Measurements from ENCODE around the gene USP46. TPM values are rescaled to one million over a fixed set of nuclear protein-coding genes. Genes with fewer than 3 reads are reported as not detected.

Gene USP46
- total and polyA plus RNA-seq, 2 of the 4 experiments (the other 2 are of a cell fraction): 9.3 to 15.4 TPM

- H3K4me1 ChIP-seq (ENCODE audit: control insufficient read depth, insufficient read depth, low read length): peaks cover 4% of the 10 kb centered on the region
- BruUV-seq (replicated peaks): no TSS peak
- no peak overlapping the region for H2BK15ac ChIP-seq (ENCODE audit: low read depth, low read length)
- H4K91ac ChIP-seq (ENCODE audit: insufficient read depth, low read depth, low read length): no peak overlapping the region
- TF ChIP-seq SMC3 (IDR thresholded peaks at IDR 0.05; ENCODE audit: low read depth, low read length) (no peak), CHD1 (IDR thresholded peaks at IDR 0.05; ENCODE audit: low read depth, low read length) (no peak), FOS (IDR thresholded peaks at IDR 0.05; ENCODE audit: low read depth, low read length) (no peak), RCOR1 (IDR thresholded peaks at IDR 0.05; ENCODE audit: insufficient replicate concordance, low read length) (no peak), NFE2L2 (IDR thresholded peaks at IDR 0.05; ENCODE audit: low read depth, low read length) (no peak), MXI1 (IDR thresholded peaks at IDR 0.05; ENCODE audit: borderline replicate concordance, low read depth, low read length) (no peak), RFX5 (IDR thresholded peaks at IDR 0.05; ENCODE audit: low read depth, low read length) (no peak), RAD21 (IDR thresholded peaks at IDR 0.05; ENCODE audit: low read length) (no peak), USF2 (IDR thresholded peaks at IDR 0.05; ENCODE audit: low read depth, low read length) (no peak), POLR2A (IDR thresholded peaks at IDR 0.05; ENCODE audit: low read depth, low read length) (no peak), CTCF (conservative IDR thresholded peaks at IDR 0.05; ENCODE audit: low read depth, low read length) (no peak), CEBPB (IDR thresholded peaks at IDR 0.05; ENCODE audit: low read depth, low read length) (no peak), ELK1 (IDR thresholded peaks at IDR 0.05; ENCODE audit: borderline replicate concordance, low read depth, low read length) (no peak), MAZ (IDR thresholded peaks at IDR 0.05; ENCODE audit: borderline replicate concordance, low read depth, low read length) (no peak), MAFK (IDR thresholded peaks at IDR 0.05; ENCODE audit: low read depth, low read length) (no peak), BHLHE40 (IDR thresholded peaks at IDR 0.05; ENCODE audit: low read depth, low read length) (no peak)
- no peak for DNase-seq
- H3K23ac ChIP-seq (ENCODE audit: low read depth, low read length): no peak overlapping the region
- no peak for ATAC-seq (ENCODE audit: low read depth)
- intact Hi-C loops (cut with micrococcal nuclease) (loop anchor here (5.0 kb wide), 1 partner anchor 108 kb away; no protein-coding TSS in a partner anchor), in situ Hi-C loops (cut with MboI; ENCODE audit: low sequenced_read_pairs) (no loop called here), dilution Hi-C loops (cut with HindIII; ENCODE audit: low sequenced_read_pairs, unreplicated experiment) (no loop called here)
- no peaks in the 10 kb centered on the region for H3K9me3 ChIP-seq (ENCODE audit: control insufficient read depth, insufficient read depth, low read length)
- no peak overlapping the region for H4K5ac ChIP-seq (ENCODE audit: low read depth, low read length)
- no peak overlapping the region for H2AK5ac ChIP-seq (ENCODE audit: low read depth, low read length)
- H3K27me3 ChIP-seq (ENCODE audit: control insufficient read depth, insufficient read depth, low read length): no peaks in the 10 kb centered on the region
- H3K9ac ChIP-seq (ENCODE audit: low read depth, low read length): no peak overlapping the region
- H3K9me1 ChIP-seq (ENCODE audit: insufficient read depth, low read length): peaks cover 8% of the 10 kb centered on the region; the same call in 1 of the 2 replicates
- H2AFZ ChIP-seq (replicated peaks; ENCODE audit: low read length, poor library complexity): no peak overlapping the region
- H2AK9ac ChIP-seq (replicated peaks; ENCODE audit: low read depth, low read length, poor library complexity): no peak overlapping the region
- H3K4me2 ChIP-seq (ENCODE audit: low read depth, low read length): no peak overlapping the region
- CTCF ChIA-PET: no interaction called here
- no CpG with 5 or more reads among the region's 3 CpGs for WGBS, 2 experiments (ENCODE audit: extremely low coverage in 2 of 2, insufficient read length in 1 of 2)
- no peak overlapping the region for H4K8ac ChIP-seq (ENCODE audit: low read depth in 2 of 2, low read length in 2 of 2)
- no peak overlapping the region for H3K56ac ChIP-seq (ENCODE audit: extremely low read depth, insufficient read depth, low read length)
- H3K79me1 ChIP-seq (ENCODE audit: low read depth in 1 of 2, low read length in 2 of 2): peaks cover 0 to under 1% of the 10 kb centered on the region in 2 experiments; a peak in 1 of 4 replicates
- H3K4ac ChIP-seq (ENCODE audit: low read depth, low read length): no peak overlapping the region
- H3K18ac ChIP-seq (ENCODE audit: low read depth, low read length): no peak overlapping the region
- H3K14ac ChIP-seq (replicated peaks; ENCODE audit: low read depth, low read length): no peak overlapping the region
- H3K27ac ChIP-seq (ENCODE audit: insufficient read depth, low read length): no peak overlapping the region
- H2BK120ac ChIP-seq (ENCODE audit: low read depth, low read length): no peak overlapping the region
- H3K4me3 ChIP-seq (ENCODE audit: insufficient read depth, low read depth, low read length): no peak overlapping the region
- peaks cover 32% of the 10 kb centered on the region for H3K36me3 ChIP-seq (ENCODE audit: control insufficient read depth, insufficient read depth, low read length)
- POLR2A ChIA-PET (ENCODE audit: unreplicated experiment): no interaction called here
- H2BK20ac ChIP-seq (ENCODE audit: low read depth, low read length): no peak overlapping the region
- H2BK5ac ChIP-seq (ENCODE audit: low read depth, low read length, poor library complexity, severe bottlenecking): no peak overlapping the region
- H4K20me1 ChIP-seq (ENCODE audit: insufficient read depth, low read length): no peaks in the 10 kb centered on the region
Measured at GRCh38 chr4:52604215-52604614, 54.9 kb downstream of the USP46 start.
